Lower leg skin (tissue), 3 donors: ENCODE results near the gene TUBD1.

Experiments
- POLR2A ChIP-seq, 2 donors: fragments of 450-650 bp; IDR thresholded peaks; one replicate each; pipeline ENCODE4 v1.6.1; 2016 to 2017; ENCODE audit warnings: antibody characterized with exemption in 2 of 2, mild to moderate bottlenecking in 1 of 2, moderate library complexity in 1 of 2
- TF ChIP-seq, protein P1 (sequence below), 3 donors: fragments of 450-650 bp; IDR thresholded peaks; one replicate each; pipeline ENCODE4 v1.5.1; 2016; ENCODE audit warnings: antibody characterized with exemption in 3 of 3, mild to moderate bottlenecking in 3 of 3, moderate library complexity in 2 of 3

GRCh38 chr17:59914274-59914854 is 21.6 kb upstream of the TUBD1 start:
- no peak for TF ChIP-seq POLR2A (IDR thresholded peaks at IDR 0.05)
- TF ChIP-seq, protein P1, sequence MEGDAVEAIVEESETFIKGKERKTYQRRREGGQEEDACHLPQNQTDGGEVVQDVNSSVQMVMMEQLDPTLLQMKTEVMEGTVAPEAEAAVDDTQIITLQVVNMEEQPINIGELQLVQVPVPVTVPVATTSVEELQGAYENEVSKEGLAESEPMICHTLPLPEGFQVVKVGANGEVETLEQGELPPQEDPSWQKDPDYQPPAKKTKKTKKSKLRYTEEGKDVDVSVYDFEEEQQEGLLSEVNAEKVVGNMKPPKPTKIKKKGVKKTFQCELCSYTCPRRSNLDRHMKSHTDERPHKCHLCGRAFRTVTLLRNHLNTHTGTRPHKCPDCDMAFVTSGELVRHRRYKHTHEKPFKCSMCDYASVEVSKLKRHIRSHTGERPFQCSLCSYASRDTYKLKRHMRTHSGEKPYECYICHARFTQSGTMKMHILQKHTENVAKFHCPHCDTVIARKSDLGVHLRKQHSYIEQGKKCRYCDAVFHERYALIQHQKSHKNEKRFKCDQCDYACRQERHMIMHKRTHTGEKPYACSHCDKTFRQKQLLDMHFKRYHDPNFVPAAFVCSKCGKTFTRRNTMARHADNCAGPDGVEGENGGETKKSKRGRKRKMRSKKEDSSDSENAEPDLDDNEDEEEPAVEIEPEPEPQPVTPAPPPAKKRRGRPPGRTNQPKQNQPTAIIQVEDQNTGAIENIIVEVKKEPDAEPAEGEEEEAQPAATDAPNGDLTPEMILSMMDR (IDR thresholded peaks at IDR 0.05): no peak
